ENCODE measurements around the gene FBLN1. TPM values are rescaled to one million over a fixed set of nuclear protein-coding genes. Genes with fewer than 3 reads are reported as not detected.
"Not testable (repeated sequence)": the region's sequence is repeated elsewhere in the genome, so short reads cannot be mapped to it uniquely, and the experiment has no call there.

Gene FBLN1
- total RNA-seq, 2 donors from 2014 or later = not detected

GRCh38 chr22:45552580-45553350, 50.1 kb downstream of the FBLN1 start:
- DNase-seq = no peak
- Mint-ChIP-seq H3K4me1 (ENCODE audit: low read depth) (no peaks in the 10 kb centered on the region), H3K27ac (no peak overlapping the region), H3K9me3 (no peaks in the 10 kb centered on the region), H3K4me3 (no peak overlapping the region), H3K27me3 (ENCODE audit: low read depth) (peaks cover 6% of the 10 kb centered on the region), H3K36me3 (ENCODE audit: insufficient read depth in 2 of 2) (no peaks in the 10 kb centered on the region)
- ATAC-seq (replicated peaks in 1 of 2) = no peak

- H3K9me3 Mint-ChIP-seq = no peaks in the 10 kb centered on the region
- peak; percentile 57 to 66 for DNase-seq
Measured at GRCh38 chr22:45553351-45554039, 50.8 kb downstream of the FBLN1 start.

GRCh38 chr22:45554040-45554406, 51.3 kb downstream of the FBLN1 start:
- ATAC-seq (replicated peaks in 1 of 2) (no peak), DNase-seq (no peak)
- Mint-ChIP-seq H3K36me3 (ENCODE audit: insufficient read depth in 2 of 2) (no peaks in the 10 kb centered on the region), H3K27me3 (ENCODE audit: low read depth) (peaks cover 6% of the 10 kb centered on the region), H3K9me3 (no peaks in the 10 kb centered on the region), H3K4me3 (no peak overlapping the region), H3K4me1 (ENCODE audit: low read depth) (no peaks in the 10 kb centered on the region), H3K27ac (no peak overlapping the region)

More at GRCh38 chr22:45553351-45554039, 50.8 kb downstream of the FBLN1 start:
- Mint-ChIP-seq H3K27me3 (ENCODE audit: low read depth) (peaks cover 6% of the 10 kb centered on the region), H3K27ac (no peak overlapping the region), H3K4me1 (ENCODE audit: low read depth) (no peaks in the 10 kb centered on the region), H3K4me3 (no peak overlapping the region), H3K36me3 (ENCODE audit: insufficient read depth in 2 of 2) (no peaks in the 10 kb centered on the region)
- ATAC-seq (replicated peaks in 1 of 2) = peak in 1 of 2 donors; percentile 41

- Mint-ChIP-seq H3K27ac (no peak overlapping the region), H3K4me1 (ENCODE audit: low read depth) (no peaks in the 10 kb centered on the region), H3K4me3 (no peak overlapping the region), H3K27me3 (ENCODE audit: low read depth) (peaks cover 6% of the 10 kb centered on the region), H3K9me3 (no peaks in the 10 kb centered on the region), H3K36me3 (ENCODE audit: insufficient read depth in 2 of 2) (no peaks in the 10 kb centered on the region)
- no peak for DNase-seq
- no peak for ATAC-seq (replicated peaks in 1 of 2)
Measured at GRCh38 chr22:45554861-45555260, 52.2 kb downstream of the FBLN1 start.

- H3K36me3 Mint-ChIP-seq (ENCODE audit: insufficient read depth in 2 of 2); H3K27me3 Mint-ChIP-seq (ENCODE audit: low read depth); H3K27ac Mint-ChIP-seq; H3K4me3 Mint-ChIP-seq; H3K4me1 Mint-ChIP-seq (ENCODE audit: low read depth); H3K9me3 Mint-ChIP-seq; DNase-seq; ATAC-seq (replicated peaks in 1 of 2): not testable (repeated sequence)
Measured at GRCh38 chr22:45557926-45558325, 55.2 kb downstream of the FBLN1 start.

GRCh38 chr22:45560092-45560491, 57.4 kb downstream of the FBLN1 start:
- H3K4me3 Mint-ChIP-seq; DNase-seq; ATAC-seq (replicated peaks in 1 of 2); H3K9me3 Mint-ChIP-seq; H3K27me3 Mint-ChIP-seq (ENCODE audit: low read depth); H3K36me3 Mint-ChIP-seq (ENCODE audit: insufficient read depth in 2 of 2); H3K27ac Mint-ChIP-seq; H3K4me1 Mint-ChIP-seq (ENCODE audit: low read depth): not testable (repeated sequence)

- not testable (repeated sequence) for H3K9me3 Mint-ChIP-seq; H3K27me3 Mint-ChIP-seq (ENCODE audit: low read depth); H3K27ac Mint-ChIP-seq; H3K36me3 Mint-ChIP-seq (ENCODE audit: insufficient read depth in 2 of 2); H3K4me1 Mint-ChIP-seq (ENCODE audit: low read depth); ATAC-seq (replicated peaks in 1 of 2); DNase-seq; H3K4me3 Mint-ChIP-seq
Measured at GRCh38 chr22:45560761-45561160, 58.1 kb downstream of the FBLN1 start.

- Mint-ChIP-seq H3K36me3 (ENCODE audit: insufficient read depth in 2 of 2) (peaks cover 2% of the 10 kb centered on the region in 2 donors), H3K27ac (no peak overlapping the region), H3K9me3 (peaks cover 3 to 7% of the 10 kb centered on the region in 2 donors), H3K27me3 (ENCODE audit: low read depth) (peaks cover 6% of the 10 kb centered on the region), H3K4me3 (no peak overlapping the region), H3K4me1 (ENCODE audit: low read depth) (no peaks in the 10 kb centered on the region)
- DNase-seq = no peak
- ATAC-seq (replicated peaks in 1 of 2) = no peak
Measured at GRCh38 chr22:45562102-45562501, 59.4 kb downstream of the FBLN1 start.

GRCh38 chr22:45562537-45563361, 60.1 kb downstream of the FBLN1 start:
- peaks cover 2% of the 10 kb centered on the region in 2 donors for H3K36me3 Mint-ChIP-seq (ENCODE audit: insufficient read depth in 2 of 2)
- H3K9me3 Mint-ChIP-seq = peaks cover 3 to 7% of the 10 kb centered on the region in 2 donors
- no peaks in the 10 kb centered on the region for H3K4me1 Mint-ChIP-seq (ENCODE audit: low read depth)
- H3K4me3 Mint-ChIP-seq = no peak overlapping the region
- DNase-seq = no peak
- H3K27ac Mint-ChIP-seq = no peak overlapping the region
- ATAC-seq (replicated peaks in 1 of 2) = no peak
- H3K27me3 Mint-ChIP-seq (ENCODE audit: low read depth) = peaks cover 11% of the 10 kb centered on the region

- H3K27ac Mint-ChIP-seq = no peak overlapping the region
- H3K4me3 Mint-ChIP-seq = no peak overlapping the region
Measured at GRCh38 chr22:45563362-45564040, 60.8 kb downstream of the FBLN1 start.

GRCh38 chr22:45564349-45565030, 61.8 kb downstream of the FBLN1 start:
- peaks cover 3 to 4% of the 10 kb centered on the region in 2 donors for H3K36me3 Mint-ChIP-seq (ENCODE audit: insufficient read depth in 2 of 2)
- H3K27me3 Mint-ChIP-seq (ENCODE audit: low read depth) = peaks cover 11% of the 10 kb centered on the region

More at GRCh38 chr22:45563362-45564040, 60.8 kb downstream of the FBLN1 start:
- H3K4me1 Mint-ChIP-seq (ENCODE audit: low read depth) = no peaks in the 10 kb centered on the region
- ATAC-seq (replicated peaks in 1 of 2) = no peak
- peaks cover 3 to 7% of the 10 kb centered on the region in 2 donors for H3K9me3 Mint-ChIP-seq
- peaks cover 11% of the 10 kb centered on the region for H3K27me3 Mint-ChIP-seq (ENCODE audit: low read depth)
- peaks cover 2% of the 10 kb centered on the region in 2 donors for H3K36me3 Mint-ChIP-seq (ENCODE audit: insufficient read depth in 2 of 2)
- DNase-seq = no peak

GRCh38 chr22:45565171-45565570, 62.5 kb downstream of the FBLN1 start:
- Mint-ChIP-seq H3K4me3 (no peak overlapping the region), H3K9me3 (peaks cover 3 to 8% of the 10 kb centered on the region in 2 donors), H3K27ac (no peak overlapping the region), H3K36me3 (ENCODE audit: insufficient read depth in 2 of 2) (peaks cover 3 to 4% of the 10 kb centered on the region in 2 donors), H3K27me3 (ENCODE audit: low read depth) (peaks cover 11% of the 10 kb centered on the region), H3K4me1 (ENCODE audit: low read depth) (no peaks in the 10 kb centered on the region)
- DNase-seq = no peak
- ATAC-seq (replicated peaks in 1 of 2) = no peak

More at GRCh38 chr22:45564349-45565030, 61.8 kb downstream of the FBLN1 start:
- ATAC-seq (replicated peaks in 1 of 2) (no peak), DNase-seq (no peak)
- no peak overlapping the region for H3K27ac Mint-ChIP-seq
- no peak overlapping the region for H3K4me3 Mint-ChIP-seq
- H3K4me1 Mint-ChIP-seq (ENCODE audit: low read depth) = no peaks in the 10 kb centered on the region
- peaks cover 3 to 8% of the 10 kb centered on the region in 2 donors for H3K9me3 Mint-ChIP-seq
